Measurements from ENCODE around the gene CTSE. TPM values are rescaled to one million over a fixed set of nuclear protein-coding genes. Genes with fewer than 3 reads are reported as not detected.

Gene CTSE
- total and polyA plus RNA-seq, 2 experiments from 2014 or later, result not detected

- Mint-ChIP-seq H3K36me3 (ENCODE audit: low read depth) (peaks cover 2% of the 10 kb centered on the region; the same call in 1 of the 3 replicates), H3K27me3 (ENCODE audit: insufficient read depth, low read depth, poor library complexity) (peaks cover 6% of the 10 kb centered on the region), H3K27ac (no peak overlapping the region), H3K4me3 (no peak overlapping the region), H3K4me1 (peaks cover 7% of the 10 kb centered on the region), H3K9me3 (peaks cover 3% of the 10 kb centered on the region; the same call in 2 of the 3 replicates)
- Histone ChIP-seq H3K4me3 (no peak overlapping the region), H4K20me1 (replicated peaks; ENCODE audit: insufficient read depth) (no peaks in the 10 kb centered on the region), H3K79me2 (replicated peaks; ENCODE audit: insufficient read depth) (no peaks in the 10 kb centered on the region), H3F3A (replicated peaks; ENCODE audit: low read depth) (no peaks in the 10 kb centered on the region), H3K4me1 (ENCODE audit: insufficient read depth) (peaks cover 11% of the 10 kb centered on the region), H3K36me3 (ENCODE audit: insufficient read depth) (no peaks in the 10 kb centered on the region), H3K27me3 (ENCODE audit: insufficient read depth) (no peaks in the 10 kb centered on the region), H2AFZ (no peak overlapping the region), H3K9me2 (ENCODE audit: insufficient read depth) (no peaks in the 10 kb centered on the region), H3K4me2 (no peak overlapping the region), H3K27ac (ENCODE audit: low read depth) (no peak overlapping the region)
- no peak for TF ChIP-seq NANOG (IDR thresholded peaks at IDR 0.05; ENCODE audit: borderline replicate concordance)
- no peak for TF ChIP-seq POLR2AphosphoS5 (IDR thresholded peaks at IDR 0.05; ENCODE audit: low read depth)
- no peak for TF ChIP-seq CTCF (conservative IDR thresholded peaks at IDR 0.05; ENCODE audit: low read depth in 2 of 2)
- no peak for TF ChIP-seq CREB1 (CRISPR knock-in tag; IDR thresholded peaks at IDR 0.05; ENCODE audit: low read depth)
- TF ChIP-seq EZH2 (IDR thresholded peaks at IDR 0.05; ENCODE audit: low read depth, unreplicated experiment), result no peak
- no peak for TF ChIP-seq ZNF462 (CRISPR knock-in tag; IDR thresholded peaks at IDR 0.05)
- TF ChIP-seq EZH2phosphoT487 (IDR thresholded peaks at IDR 0.05; ENCODE audit: unreplicated experiment), result no peak
- TF ChIP-seq ZNF114 (CRISPR knock-in tag; IDR thresholded peaks at IDR 0.05), result no peak
- no peak for TF ChIP-seq JUNB (IDR thresholded peaks at IDR 0.05; ENCODE audit: unreplicated experiment)
- no peak for TF ChIP-seq REST (IDR thresholded peaks at IDR 0.05; ENCODE audit: unreplicated experiment)
- TF ChIP-seq ETS1 (IDR thresholded peaks at IDR 0.05), result no peak
- no peak for TF ChIP-seq STAT1 (IDR thresholded peaks at IDR 0.05; ENCODE audit: unreplicated experiment)
- DNase-seq (ENCODE audit: low spot score) (no peak), ATAC-seq (no peak)
These were observed 26.4 kb upstream of the CTSE start for GRCh38 chr1:206049919-206050600.
